Mucosa of descending colon (tissue), 3 donors: ENCODE data around the gene OR9A2. TPM values are rescaled to one million over a fixed set of nuclear protein-coding genes. Genes with fewer than 3 reads are reported as not detected.

ENCODE experiments used
- ATAC-seq: fragments of 200-7000 bp; cut with Tn5 transposase; one replicate; pipeline ENCODE4 v1.9.1; 2020; ENCODE audit warnings: mild to moderate bottlenecking, moderate library complexity
- DNase-seq, 3 donors: peaks; one replicate each; pipeline ENCODE4 v3.0.0-alpha.2; 2020
- H3K36me3 ChIP-seq: fragments of 200-600 bp; one replicate; pipeline ENCODE4 v1.8.0; 2021; ENCODE audit warnings: low read depth, mild to moderate bottlenecking
- H3K4me1 ChIP-seq: fragments of 200-600 bp; one replicate; pipeline ENCODE4 v1.8.0; 2021; ENCODE audit warnings: low read depth, mild to moderate bottlenecking
- H3K4me3 ChIP-seq: fragments of 200-600 bp; one replicate; pipeline ENCODE4 v1.8.0; 2021; ENCODE audit warnings: mild to moderate bottlenecking
- H3K9me3 ChIP-seq: fragments of 200-600 bp; one replicate; pipeline ENCODE4 v1.8.0; 2021; ENCODE audit warnings: mild to moderate bottlenecking
- intact Hi-C, 2 donors: fragments of 100-400 bp; cut with DNase I in 1 of 2; cut with micrococcal nuclease in 1 of 2; formaldehyde crosslinking; loops; one replicate each; pipeline versions ENCODE4 v1.11.0 to v1.11.1; 2022; cut with DNase I, micrococcal nuclease
- total RNA-seq, 3 donors: library from RNA; stranded (reverse); fragmentation: NEBNext Ultra II Directional in 2 of 3; extraction: Animal tissue kit (Norgen Biotek cat#: 25700) in 2 of 3; gene quantifications; one replicate each; pipeline versions ENCODE4 v1.2.1 to v1.2.4, GENCODE V29; 2021 to 2023
- TF ChIP-seq, protein P1 (sequence below): fragments of 200-600 bp; IDR thresholded peaks from one replicate; pipeline ENCODE4 v1.8.0; 2022; ENCODE audit warnings: antibody characterized with exemption, mild to moderate bottlenecking
- donor health status: DM: no; HTN: no; CAD: no; lungs with moderate emphysema.
- donor health status: DM: no; HTN: no; CAD: no.
- donor health status: DM: no; HTN: yes; CAD: no.

OR9A2 gene
- total RNA-seq, 3 donors from 2014 or later, result not detected

DNA sequence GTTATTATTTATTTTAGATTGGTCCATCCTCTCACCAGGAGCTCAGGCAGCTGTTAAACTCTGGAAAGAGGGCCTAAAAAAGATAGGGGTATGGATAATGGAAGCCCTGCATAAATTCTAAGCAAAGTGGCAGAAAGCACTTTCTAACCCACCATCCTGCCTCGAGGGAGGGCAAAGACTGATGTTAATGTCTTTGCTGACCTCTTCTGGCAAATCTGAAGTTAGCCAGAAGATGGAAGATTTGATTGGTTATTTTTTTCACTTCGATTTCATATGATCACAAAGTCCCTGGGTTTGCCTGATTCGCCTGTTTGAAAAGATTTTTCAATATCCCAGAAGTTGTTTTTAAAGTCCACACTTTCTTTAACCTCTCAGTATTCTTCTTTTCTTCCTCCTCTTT, 24.8 kb downstream of the OR9A2 start:
- Histone ChIP-seq H3K9me3 (no peaks in the 10 kb centered on the region), H3K4me1 (no peaks in the 10 kb centered on the region), H3K4me3 (no peak overlapping the region), H3K36me3 (no peaks in the 10 kb centered on the region)
- ATAC-seq (no peak), DNase-seq (no peak)
- intact Hi-C loops, result loop anchor here in 1 of 2 donors (10.0 kb wide), 1 partner anchor 147 kb away; the partner anchor contains the start of gene EPHB6
- TF ChIP-seq, protein P1, sequence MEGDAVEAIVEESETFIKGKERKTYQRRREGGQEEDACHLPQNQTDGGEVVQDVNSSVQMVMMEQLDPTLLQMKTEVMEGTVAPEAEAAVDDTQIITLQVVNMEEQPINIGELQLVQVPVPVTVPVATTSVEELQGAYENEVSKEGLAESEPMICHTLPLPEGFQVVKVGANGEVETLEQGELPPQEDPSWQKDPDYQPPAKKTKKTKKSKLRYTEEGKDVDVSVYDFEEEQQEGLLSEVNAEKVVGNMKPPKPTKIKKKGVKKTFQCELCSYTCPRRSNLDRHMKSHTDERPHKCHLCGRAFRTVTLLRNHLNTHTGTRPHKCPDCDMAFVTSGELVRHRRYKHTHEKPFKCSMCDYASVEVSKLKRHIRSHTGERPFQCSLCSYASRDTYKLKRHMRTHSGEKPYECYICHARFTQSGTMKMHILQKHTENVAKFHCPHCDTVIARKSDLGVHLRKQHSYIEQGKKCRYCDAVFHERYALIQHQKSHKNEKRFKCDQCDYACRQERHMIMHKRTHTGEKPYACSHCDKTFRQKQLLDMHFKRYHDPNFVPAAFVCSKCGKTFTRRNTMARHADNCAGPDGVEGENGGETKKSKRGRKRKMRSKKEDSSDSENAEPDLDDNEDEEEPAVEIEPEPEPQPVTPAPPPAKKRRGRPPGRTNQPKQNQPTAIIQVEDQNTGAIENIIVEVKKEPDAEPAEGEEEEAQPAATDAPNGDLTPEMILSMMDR, result no peak

DNA sequence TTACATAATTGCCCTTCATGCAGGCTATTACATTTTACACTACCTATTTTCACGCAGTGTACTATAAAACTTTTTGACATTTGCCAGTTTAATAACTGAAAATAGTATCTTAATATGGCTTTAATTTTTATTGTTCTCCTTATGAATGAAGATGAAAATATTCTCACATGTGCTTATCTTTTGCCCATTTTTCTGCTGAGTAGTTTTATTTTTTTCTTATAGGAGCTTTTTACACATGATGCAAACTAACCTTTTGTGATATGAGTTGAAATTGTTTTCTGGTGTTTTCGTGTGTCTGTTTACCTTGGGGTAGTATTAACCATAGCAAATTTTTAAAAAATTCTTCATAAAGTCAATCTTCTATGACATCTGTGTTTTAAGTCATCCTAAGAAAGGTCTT, 26.3 kb downstream of the OR9A2 start:
- intact Hi-C loops, result loop anchor here in 1 of 2 donors (10.0 kb wide), 1 partner anchor 146 kb away; the partner anchor contains the start of gene EPHB6
- TF ChIP-seq, protein P1, result no peak
- ATAC-seq, result no peak
- Histone ChIP-seq H3K9me3 (no peaks in the 10 kb centered on the region), H3K4me1 (no peaks in the 10 kb centered on the region), H3K4me3 (no peak overlapping the region), H3K36me3 (no peaks in the 10 kb centered on the region)
- DNase-seq, result no peak

- intact Hi-C loops, result loop anchor here in 1 of 2 donors (10.0 kb wide), 1 partner anchor 145 kb away; the partner anchor contains the start of gene EPHB6
Measured at GRCh38 chr7:142999793-143000192, 27.1 kb downstream of the OR9A2 start.

GRCh38 chr7:142998966-142999365, 28.0 kb downstream of the OR9A2 start:
- ATAC-seq, result no peak
- TF ChIP-seq, protein P1, result no peak
- no peak for DNase-seq
- H3K4me3 ChIP-seq, result no peak overlapping the region
- no peaks in the 10 kb centered on the region for H3K36me3 ChIP-seq
- H3K4me1 ChIP-seq, result no peaks in the 10 kb centered on the region
- no peaks in the 10 kb centered on the region for H3K9me3 ChIP-seq
- intact Hi-C loops, result no loop called here

More at GRCh38 chr7:142999793-143000192, 27.1 kb downstream of the OR9A2 start:
- DNase-seq (no peak), ATAC-seq (no peak)
- Histone ChIP-seq H3K36me3 (no peaks in the 10 kb centered on the region), H3K4me1 (no peaks in the 10 kb centered on the region), H3K9me3 (no peaks in the 10 kb centered on the region), H3K4me3 (no peak overlapping the region)
- TF ChIP-seq, protein P1, result no peak

DNA sequence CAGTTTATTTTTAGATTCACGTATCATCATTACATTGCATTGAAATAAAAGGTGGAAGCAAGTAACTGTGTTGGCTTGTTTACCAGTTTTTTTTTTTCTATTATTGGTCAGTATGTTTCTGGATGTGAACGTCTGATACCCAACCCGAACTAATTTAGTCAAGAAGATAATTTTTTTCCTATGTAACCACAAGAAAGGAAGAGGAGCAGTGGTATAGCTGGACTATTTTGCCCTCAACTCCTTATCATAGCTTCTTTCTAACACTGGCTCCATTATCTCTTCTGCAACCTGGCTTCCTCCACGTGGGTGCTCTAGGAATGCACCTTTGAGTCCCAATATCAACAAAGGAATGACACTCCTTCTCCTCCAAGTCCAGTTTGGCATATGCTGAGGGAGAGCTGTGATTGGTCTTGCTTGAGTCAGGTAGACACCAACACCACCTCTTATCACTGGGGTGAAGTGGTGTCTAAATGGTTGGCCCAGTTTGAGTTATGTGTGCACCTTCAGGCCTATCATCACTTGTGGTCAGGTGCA, 29.4 kb downstream of the OR9A2 start:
- intact Hi-C loops, result no loop called here
- Histone ChIP-seq H3K4me3 (no peak overlapping the region), H3K9me3 (no peaks in the 10 kb centered on the region), H3K4me1 (no peaks in the 10 kb centered on the region), H3K36me3 (no peaks in the 10 kb centered on the region)
- ATAC-seq, result no peak
- TF ChIP-seq, protein P1, result no peak
- no peak for DNase-seq

GRCh38 chr7:142992427-142992826, 34.5 kb downstream of the OR9A2 start:
- no peaks in the 10 kb centered on the region for H3K4me1 ChIP-seq
- DNase-seq, result no peak
- ATAC-seq, result no peak
- H3K9me3 ChIP-seq, result no peaks in the 10 kb centered on the region
- intact Hi-C loops, result no loop called here
- no peak overlapping the region for H3K4me3 ChIP-seq
- TF ChIP-seq, protein P1, result no peak
- no peaks in the 10 kb centered on the region for H3K36me3 ChIP-seq
